ENCODE data around the gene SEMA6A.
"Not testable (repeated sequence)": the region's sequence is repeated elsewhere in the genome, so short reads cannot be mapped to it uniquely, and the experiment has no call there.

Gene SEMA6A

GRCh38 chr5:116554764-116555163 lies 19.9 kb downstream of the SEMA6A start:
- DNase-seq (ENCODE audit: low read depth in 4 of 4, low spot score in 1 of 4), result no peak

DNA sequence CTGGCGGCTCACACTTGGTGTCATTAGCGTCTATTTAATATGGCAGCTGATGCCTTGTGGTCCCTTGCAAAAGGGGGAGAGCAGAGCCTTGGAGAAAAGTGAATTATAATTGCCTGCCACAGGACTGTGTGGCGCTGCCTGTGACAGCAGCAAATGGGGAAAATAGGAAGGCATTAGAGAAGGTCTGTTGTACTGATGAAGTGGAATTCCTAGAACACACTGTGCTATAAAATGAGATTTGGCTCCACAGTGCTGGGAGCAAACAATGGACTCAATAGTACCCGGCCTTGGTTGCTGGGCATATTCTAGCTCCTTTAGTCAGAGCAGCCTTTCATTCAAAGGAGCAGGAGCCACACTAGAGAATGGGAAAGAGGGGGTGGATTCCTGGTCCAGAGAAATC lies 21.3 kb downstream of the SEMA6A start:
- no peak for DNase-seq (ENCODE audit: low read depth in 4 of 4, low spot score in 1 of 4)

DNA sequence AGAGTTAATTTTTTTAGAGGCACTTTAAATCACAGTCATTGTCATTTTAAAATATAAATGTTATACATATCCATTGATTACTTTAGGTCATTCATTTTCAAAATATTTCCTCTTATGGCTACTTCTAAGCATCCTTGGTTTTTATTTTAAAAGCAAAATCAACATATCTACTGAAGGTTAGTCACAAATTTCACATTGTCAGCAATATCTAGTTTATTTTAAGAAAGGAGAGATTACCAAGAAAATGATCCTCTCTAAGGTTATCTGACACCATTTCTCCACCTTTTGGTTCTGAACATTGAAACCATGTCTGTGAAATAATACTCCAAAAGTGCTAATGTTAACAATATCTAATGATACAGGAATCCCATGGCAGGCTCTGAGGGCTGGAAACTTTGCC lies 24.5 kb downstream of the SEMA6A start:
- DNase-seq (ENCODE audit: low read depth in 4 of 4, low spot score in 1 of 4), result no peak

- no peak for DNase-seq (ENCODE audit: low read depth in 4 of 4, low spot score in 1 of 4)
Observed at GRCh38 chr5:116546743-116547124, 27.9 kb downstream of the SEMA6A start.

- no peak for DNase-seq (ENCODE audit: low read depth in 4 of 4, low spot score in 1 of 4)
Observed at GRCh38 chr5:116546033-116546742, 28.4 kb downstream of the SEMA6A start.

- not testable (repeated sequence) for DNase-seq (ENCODE audit: low read depth in 4 of 4, low spot score in 1 of 4)
Observed at GRCh38 chr5:116545465-116545864, 29.2 kb downstream of the SEMA6A start.

- no peak for DNase-seq (ENCODE audit: low read depth in 4 of 4, low spot score in 1 of 4)
Observed at GRCh38 chr5:116544531-116545241, 29.9 kb downstream of the SEMA6A start.

- no peak for DNase-seq (ENCODE audit: low read depth in 4 of 4, low spot score in 1 of 4)
Observed at GRCh38 chr5:116543501-116543900, 31.1 kb downstream of the SEMA6A start.

GRCh38 chr5:116542619-116543018 lies 32.0 kb downstream of the SEMA6A start:
- DNase-seq (ENCODE audit: low read depth in 4 of 4, low spot score in 1 of 4), result no peak

DNA sequence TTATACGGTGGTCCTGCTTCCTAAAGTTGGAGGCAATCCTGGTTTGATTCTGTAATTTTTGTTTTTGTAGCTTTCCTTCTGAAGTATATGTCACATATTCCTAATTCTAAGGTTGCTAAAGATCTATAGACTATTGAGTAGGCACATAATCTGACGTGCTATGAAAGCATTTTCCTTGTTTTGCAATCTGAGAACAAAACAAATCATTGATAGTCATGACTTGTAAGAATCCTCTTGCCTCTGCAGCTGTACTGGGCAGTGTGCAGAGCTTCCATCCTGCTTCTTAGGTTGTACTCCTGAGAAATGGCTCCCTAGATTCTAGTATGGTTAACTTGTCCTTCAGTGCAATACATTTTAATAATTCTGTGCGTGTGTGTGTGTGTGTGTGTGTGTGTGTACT lies 35.4 kb downstream of the SEMA6A start:
- no peak for DNase-seq (ENCODE audit: low read depth in 4 of 4, low spot score in 1 of 4)

- no peak for DNase-seq (ENCODE audit: low read depth in 4 of 4, low spot score in 1 of 4)
Observed at GRCh38 chr5:116536316-116537083, 38.1 kb downstream of the SEMA6A start.

DNA sequence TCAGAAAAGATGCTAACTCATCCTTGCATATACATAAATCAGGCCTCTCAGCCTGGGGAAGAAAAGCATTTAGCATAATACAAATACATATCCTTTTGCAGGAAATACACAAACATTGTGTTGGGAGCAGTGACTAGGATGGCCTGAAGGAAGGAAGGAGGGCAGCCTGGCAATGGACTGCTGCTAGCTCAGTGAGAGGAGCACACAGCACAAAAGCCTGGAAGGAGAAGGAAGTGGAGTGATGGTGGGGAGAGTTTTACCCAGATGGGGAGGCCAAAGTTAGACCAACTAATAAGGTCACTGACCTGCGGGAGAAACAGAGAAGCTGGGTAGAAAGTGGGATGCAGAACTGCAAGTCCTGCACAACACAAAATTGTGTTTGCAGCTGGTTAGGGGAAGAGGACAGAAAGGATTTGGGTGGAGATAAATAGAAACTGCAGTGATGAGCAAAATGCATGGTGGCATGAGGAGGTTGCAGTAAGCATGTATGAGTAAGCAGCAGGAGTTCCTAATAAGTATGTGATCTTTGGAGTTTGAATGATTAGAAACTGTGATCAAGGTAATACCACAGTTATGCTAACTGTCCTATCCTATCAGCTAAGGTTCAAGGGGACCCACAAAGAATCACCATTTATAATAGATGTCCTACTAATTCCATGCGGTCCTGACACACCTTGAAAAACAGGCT lies 39.5 kb downstream of the SEMA6A start:
- no peak for DNase-seq (ENCODE audit: low read depth in 4 of 4, low spot score in 1 of 4)

DNA sequence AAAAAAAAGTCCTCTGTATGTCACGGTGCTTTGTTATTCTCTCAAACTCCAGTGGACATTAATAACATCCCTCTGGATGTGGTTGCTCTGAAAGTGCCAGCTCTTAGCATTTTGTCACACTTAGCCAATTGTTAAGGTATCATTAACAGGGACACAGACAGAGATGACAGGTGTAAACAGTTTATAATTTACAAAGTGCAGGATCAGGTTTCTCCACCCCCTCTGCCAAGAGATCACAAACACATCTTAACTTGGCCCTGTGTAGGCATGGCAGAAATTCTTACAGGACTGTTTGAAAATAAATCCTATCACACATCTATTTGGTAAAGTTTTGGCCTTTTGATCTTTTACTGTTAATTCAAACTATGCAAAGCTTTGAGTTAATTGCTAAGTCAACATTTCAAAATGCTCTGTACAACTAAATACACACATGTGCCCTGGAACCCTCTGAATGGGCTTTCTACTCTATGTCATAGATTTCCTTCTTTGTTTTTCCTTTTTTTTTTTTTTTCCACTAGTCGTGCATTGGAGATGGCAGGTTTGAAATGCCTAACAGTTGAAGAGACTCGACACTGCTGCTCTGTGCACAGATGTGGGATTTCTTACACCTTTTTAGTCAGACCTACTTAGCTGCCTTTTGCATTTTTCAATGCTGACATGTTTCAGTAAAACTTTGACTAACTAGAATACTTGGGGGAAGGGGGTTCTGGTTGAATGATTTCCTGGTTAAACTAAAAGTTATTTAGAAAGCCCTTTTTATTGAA lies 41.7 kb downstream of the SEMA6A start:
- DNase-seq (ENCODE audit: low read depth in 4 of 4, low spot score in 1 of 4), result no peak

DNA sequence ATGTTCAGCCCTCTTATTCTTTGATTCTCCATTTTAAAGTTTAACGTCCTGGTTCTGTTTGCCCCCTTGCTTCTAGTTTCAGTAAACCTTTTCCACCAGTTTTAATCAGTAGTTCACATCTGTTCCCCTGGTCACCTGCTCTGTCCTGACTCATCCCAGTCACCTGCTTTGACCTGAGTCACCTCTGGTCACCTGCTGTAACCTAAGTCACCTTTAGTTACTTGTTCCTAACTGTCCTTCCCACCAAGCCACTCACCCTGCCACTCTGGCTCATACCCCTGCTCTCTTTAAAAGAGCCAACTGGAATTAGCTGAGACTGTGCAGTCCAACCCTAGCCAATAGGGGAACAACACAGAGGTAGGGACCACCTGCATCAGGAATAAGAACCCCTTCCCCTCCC lies 43.0 kb downstream of the SEMA6A start:
- DNase-seq (ENCODE audit: low read depth in 4 of 4, low spot score in 1 of 4), result no peak

GRCh38 chr5:116531117-116531516 lies 43.5 kb downstream of the SEMA6A start:
- no peak for DNase-seq (ENCODE audit: low read depth in 4 of 4, low spot score in 1 of 4)

- DNase-seq (ENCODE audit: low read depth in 4 of 4, low spot score in 1 of 4), result no peak
Observed at GRCh38 chr5:116530276-116530675, 44.3 kb downstream of the SEMA6A start.

- DNase-seq (ENCODE audit: low read depth in 4 of 4, low spot score in 1 of 4), result no peak
Observed at GRCh38 chr5:116529615-116530014, 45.0 kb downstream of the SEMA6A start.

DNA sequence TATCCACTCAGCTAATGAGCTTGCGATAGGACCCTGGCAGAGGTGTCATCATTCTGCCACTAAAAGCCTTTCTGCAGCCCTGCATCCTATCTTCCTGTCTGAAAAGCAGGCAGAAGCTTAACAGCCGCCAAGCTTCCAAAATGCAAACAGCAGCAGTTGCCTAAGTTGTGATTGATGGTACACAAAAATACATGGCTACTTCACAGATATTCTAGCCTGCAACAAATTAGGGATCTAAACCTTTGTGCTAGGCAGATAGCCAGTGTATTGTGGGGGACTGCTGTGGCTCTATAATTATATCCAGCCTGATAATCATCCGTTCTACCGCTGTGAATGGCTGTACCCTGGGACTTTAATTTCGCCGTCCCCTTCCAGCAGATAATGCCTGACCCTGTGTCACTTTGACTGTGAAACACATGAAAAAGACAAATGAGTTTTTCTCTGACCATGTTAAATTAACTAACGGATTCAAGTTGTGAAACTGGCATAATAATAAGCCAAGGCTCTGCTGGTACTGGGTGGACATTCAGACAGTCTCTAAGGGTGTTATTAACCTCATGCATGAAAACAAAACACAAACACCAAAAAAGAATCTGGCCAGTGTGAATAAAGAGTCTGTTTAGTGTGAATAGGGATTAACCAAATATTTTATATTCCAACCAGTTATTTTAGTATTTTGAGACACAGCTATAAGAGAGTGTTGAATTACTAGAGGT lies 45.9 kb downstream of the SEMA6A start:
- DNase-seq (ENCODE audit: low read depth in 4 of 4, low spot score in 1 of 4), result no peak

DNA sequence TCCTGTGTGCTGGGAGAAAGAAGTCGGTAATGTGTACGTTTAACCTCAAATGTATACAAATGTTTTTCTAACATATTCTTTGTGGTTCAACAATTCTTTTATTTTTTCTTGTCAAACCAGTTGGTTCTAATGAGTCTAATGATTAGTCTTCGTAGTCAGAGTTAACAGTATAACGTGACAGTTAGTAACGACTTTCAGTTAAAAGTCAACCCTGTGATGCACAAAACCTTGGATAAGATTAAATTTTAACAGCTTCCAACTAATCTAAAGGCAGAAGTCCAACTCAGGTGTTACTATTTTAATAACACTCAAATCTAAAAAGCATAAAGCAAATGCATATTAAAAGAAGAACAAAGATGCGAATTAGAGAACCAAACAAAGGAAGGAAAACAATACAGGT lies 47.0 kb downstream of the SEMA6A start:
- no peak for DNase-seq (ENCODE audit: low read depth in 4 of 4, low spot score in 1 of 4)

- no peak for DNase-seq (ENCODE audit: low read depth in 4 of 4, low spot score in 1 of 4)
Observed at GRCh38 chr5:116525674-116526073, 48.9 kb downstream of the SEMA6A start.
